Liver (tissue), 3 donors: Measurements from ENCODE around the gene TRIM52.
"Not testable (repeated sequence)": the region's sequence is repeated elsewhere in the genome, so short reads cannot be mapped to it uniquely, and the experiment has no call there.

Source experiments
- EGR1 ChIP-seq, 2 donors: IDR thresholded peaks; 2 replicates each; pipeline ENCODE4 v1.6.1; 2016 to 2018; ENCODE audit warnings: antibody characterized with exemption in 2 of 2, low read depth in 2 of 2
- FOXA1 ChIP-seq: IDR thresholded peaks from 2 replicates; pipeline ENCODE4 v1.6.1; 2016; ENCODE audit warnings: antibody characterized with exemption
- GABPA ChIP-seq, 2 donors: IDR thresholded peaks in 1 of 2; conservative IDR thresholded peaks in 1 of 2; 2 replicates each; pipeline ENCODE4 v1.6.1; 2016; ENCODE audit warnings: antibody characterized with exemption in 2 of 2, mild to moderate bottlenecking in 1 of 2, moderate library complexity in 1 of 2
- HNF4G ChIP-seq: IDR thresholded peaks from 2 replicates; pipeline ENCODE4 v1.6.1; 2016; ENCODE audit warnings: antibody characterized with exemption
- NR2F2 ChIP-seq: IDR thresholded peaks from 2 replicates; pipeline ENCODE4 v1.6.1; 2016; ENCODE audit warnings: antibody characterized with exemption
- RAD21 ChIP-seq, 2 donors: IDR thresholded peaks; 2 replicates each; pipeline ENCODE4 v1.6.1; 2016; ENCODE audit warnings: antibody characterized with exemption in 2 of 2, mild to moderate bottlenecking in 2 of 2
- RXRA ChIP-seq, 2 donors: IDR thresholded peaks; 2 replicates each; pipeline ENCODE4 v1.6.1; 2017 to 2018; ENCODE audit warnings: antibody characterized with exemption in 2 of 2, mild to moderate bottlenecking in 1 of 2
- SP1 ChIP-seq: IDR thresholded peaks from 2 replicates; pipeline ENCODE4 v1.6.1; 2018; ENCODE audit warnings: antibody characterized with exemption, mild to moderate bottlenecking
- TAF1 ChIP-seq: conservative IDR thresholded peaks from 2 replicates; pipeline ENCODE4 v1.6.1; 2016; ENCODE audit warnings: antibody characterized with exemption, mild to moderate bottlenecking
- YY1 ChIP-seq: IDR thresholded peaks from 2 replicates; pipeline ENCODE4 v1.6.1; 2016; ENCODE audit warnings: antibody characterized with exemption, mild to moderate bottlenecking
- TF ChIP-seq, protein P1 (sequence below): fragments of 150-350 bp; IDR thresholded peaks from 2 replicates; pipeline ENCODE4 v1.5.1; 2017; ENCODE audit warnings: improper control_type of control experiment, low read depth, low read length; ENCODE audit not compliant: missing input control
- TF ChIP-seq, protein P2 (sequence below): IDR thresholded peaks from 2 replicates; pipeline ENCODE4 v1.6.1; 2016; ENCODE audit warnings: antibody characterized with exemption, mild to moderate bottlenecking
- TF ChIP-seq, protein P3 (sequence below): IDR thresholded peaks from 2 replicates; pipeline ENCODE4 v1.6.1; 2016; ENCODE audit warnings: antibody characterized with exemption
- TF ChIP-seq, protein P4 (sequence below): IDR thresholded peaks from 2 replicates; pipeline ENCODE4 v1.6.1; 2016; ENCODE audit warnings: antibody characterized with exemption
- donor health status: healthy.
- donor health status: healthy.

DNA sequence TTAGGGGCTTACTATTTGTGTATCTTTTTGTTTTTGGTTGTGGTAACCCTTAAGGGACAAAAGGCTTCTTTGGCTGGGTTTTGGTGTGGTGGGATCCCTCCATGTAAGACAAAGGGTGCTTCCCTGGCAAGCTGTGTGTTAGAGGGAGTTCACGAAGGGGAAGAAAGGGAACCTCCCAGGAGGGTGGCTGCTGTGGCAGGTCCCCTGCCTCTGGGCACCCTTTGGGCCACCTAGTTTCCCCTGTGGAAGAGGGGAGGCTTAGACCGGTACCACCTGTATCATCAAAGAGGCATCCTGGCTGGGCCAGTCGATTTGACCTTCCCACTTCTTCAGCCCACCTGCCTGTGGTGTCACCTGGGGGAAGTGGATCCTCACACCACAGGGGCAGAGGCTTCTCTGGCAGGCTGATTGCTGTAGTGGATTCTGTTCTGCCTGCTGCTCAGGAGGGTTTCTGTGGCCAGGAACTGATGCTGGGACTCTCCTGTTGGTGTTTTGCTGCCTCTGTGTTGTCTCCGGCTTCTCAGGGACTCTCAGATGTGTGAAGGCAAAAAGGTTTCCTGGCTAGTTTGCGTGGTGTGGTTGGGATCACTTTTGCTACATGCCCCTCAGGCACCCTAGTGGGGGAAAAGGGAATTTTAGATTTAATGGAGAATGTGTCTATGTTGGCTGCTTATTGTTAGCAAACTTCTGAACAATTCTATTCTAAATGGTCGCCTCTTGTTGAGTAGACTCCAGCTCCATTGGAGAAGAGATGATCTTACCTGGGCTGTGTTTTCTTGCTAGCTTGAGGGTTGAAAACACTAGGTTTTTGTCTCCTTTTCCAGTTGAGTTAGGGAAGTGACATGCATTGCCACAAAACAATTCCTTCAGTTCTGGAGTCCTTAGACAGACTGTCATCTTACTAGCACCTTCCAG is 23.2 kb upstream of the TRIM52 start:
- not testable (repeated sequence) for TF ChIP-seq EGR1 (IDR thresholded peaks at IDR 0.05; ENCODE audit: low read depth in 2 of 2); NR2F2; RAD21 (IDR thresholded peaks at IDR 0.05); RXRA (IDR thresholded peaks at IDR 0.05); TAF1; HNF4G; FOXA1; YY1; SP1; GABPA (IDR thresholded peaks at IDR 0.05 in 1 of 2, conservative IDR thresholded peaks at IDR 0.05 in 1 of 2)
- TF ChIP-seq, protein P1, sequence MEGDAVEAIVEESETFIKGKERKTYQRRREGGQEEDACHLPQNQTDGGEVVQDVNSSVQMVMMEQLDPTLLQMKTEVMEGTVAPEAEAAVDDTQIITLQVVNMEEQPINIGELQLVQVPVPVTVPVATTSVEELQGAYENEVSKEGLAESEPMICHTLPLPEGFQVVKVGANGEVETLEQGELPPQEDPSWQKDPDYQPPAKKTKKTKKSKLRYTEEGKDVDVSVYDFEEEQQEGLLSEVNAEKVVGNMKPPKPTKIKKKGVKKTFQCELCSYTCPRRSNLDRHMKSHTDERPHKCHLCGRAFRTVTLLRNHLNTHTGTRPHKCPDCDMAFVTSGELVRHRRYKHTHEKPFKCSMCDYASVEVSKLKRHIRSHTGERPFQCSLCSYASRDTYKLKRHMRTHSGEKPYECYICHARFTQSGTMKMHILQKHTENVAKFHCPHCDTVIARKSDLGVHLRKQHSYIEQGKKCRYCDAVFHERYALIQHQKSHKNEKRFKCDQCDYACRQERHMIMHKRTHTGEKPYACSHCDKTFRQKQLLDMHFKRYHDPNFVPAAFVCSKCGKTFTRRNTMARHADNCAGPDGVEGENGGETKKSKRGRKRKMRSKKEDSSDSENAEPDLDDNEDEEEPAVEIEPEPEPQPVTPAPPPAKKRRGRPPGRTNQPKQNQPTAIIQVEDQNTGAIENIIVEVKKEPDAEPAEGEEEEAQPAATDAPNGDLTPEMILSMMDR = not testable (repeated sequence)
- TF ChIP-seq, protein P2, sequence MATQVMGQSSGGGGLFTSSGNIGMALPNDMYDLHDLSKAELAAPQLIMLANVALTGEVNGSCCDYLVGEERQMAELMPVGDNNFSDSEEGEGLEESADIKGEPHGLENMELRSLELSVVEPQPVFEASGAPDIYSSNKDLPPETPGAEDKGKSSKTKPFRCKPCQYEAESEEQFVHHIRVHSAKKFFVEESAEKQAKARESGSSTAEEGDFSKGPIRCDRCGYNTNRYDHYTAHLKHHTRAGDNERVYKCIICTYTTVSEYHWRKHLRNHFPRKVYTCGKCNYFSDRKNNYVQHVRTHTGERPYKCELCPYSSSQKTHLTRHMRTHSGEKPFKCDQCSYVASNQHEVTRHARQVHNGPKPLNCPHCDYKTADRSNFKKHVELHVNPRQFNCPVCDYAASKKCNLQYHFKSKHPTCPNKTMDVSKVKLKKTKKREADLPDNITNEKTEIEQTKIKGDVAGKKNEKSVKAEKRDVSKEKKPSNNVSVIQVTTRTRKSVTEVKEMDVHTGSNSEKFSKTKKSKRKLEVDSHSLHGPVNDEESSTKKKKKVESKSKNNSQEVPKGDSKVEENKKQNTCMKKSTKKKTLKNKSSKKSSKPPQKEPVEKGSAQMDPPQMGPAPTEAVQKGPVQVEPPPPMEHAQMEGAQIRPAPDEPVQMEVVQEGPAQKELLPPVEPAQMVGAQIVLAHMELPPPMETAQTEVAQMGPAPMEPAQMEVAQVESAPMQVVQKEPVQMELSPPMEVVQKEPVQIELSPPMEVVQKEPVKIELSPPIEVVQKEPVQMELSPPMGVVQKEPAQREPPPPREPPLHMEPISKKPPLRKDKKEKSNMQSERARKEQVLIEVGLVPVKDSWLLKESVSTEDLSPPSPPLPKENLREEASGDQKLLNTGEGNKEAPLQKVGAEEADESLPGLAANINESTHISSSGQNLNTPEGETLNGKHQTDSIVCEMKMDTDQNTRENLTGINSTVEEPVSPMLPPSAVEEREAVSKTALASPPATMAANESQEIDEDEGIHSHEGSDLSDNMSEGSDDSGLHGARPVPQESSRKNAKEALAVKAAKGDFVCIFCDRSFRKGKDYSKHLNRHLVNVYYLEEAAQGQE = not testable (repeated sequence)
- TF ChIP-seq, protein P3, sequence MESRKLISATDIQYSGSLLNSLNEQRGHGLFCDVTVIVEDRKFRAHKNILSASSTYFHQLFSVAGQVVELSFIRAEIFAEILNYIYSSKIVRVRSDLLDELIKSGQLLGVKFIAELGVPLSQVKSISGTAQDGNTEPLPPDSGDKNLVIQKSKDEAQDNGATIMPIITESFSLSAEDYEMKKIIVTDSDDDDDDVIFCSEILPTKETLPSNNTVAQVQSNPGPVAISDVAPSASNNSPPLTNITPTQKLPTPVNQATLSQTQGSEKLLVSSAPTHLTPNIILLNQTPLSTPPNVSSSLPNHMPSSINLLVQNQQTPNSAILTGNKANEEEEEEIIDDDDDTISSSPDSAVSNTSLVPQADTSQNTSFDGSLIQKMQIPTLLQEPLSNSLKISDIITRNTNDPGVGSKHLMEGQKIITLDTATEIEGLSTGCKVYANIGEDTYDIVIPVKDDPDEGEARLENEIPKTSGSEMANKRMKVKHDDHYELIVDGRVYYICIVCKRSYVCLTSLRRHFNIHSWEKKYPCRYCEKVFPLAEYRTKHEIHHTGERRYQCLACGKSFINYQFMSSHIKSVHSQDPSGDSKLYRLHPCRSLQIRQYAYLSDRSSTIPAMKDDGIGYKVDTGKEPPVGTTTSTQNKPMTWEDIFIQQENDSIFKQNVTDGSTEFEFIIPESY = not testable (repeated sequence)
- TF ChIP-seq, protein P4, sequence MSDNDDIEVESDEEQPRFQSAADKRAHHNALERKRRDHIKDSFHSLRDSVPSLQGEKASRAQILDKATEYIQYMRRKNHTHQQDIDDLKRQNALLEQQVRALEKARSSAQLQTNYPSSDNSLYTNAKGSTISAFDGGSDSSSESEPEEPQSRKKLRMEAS = not testable (repeated sequence)
